Measurements from ENCODE around the gene HSD17B14.
"Not testable (repeated sequence)": the region's sequence is repeated elsewhere in the genome, so short reads cannot be mapped to it uniquely, and the experiment has no call there.

The HSD17B14 gene

DNA sequence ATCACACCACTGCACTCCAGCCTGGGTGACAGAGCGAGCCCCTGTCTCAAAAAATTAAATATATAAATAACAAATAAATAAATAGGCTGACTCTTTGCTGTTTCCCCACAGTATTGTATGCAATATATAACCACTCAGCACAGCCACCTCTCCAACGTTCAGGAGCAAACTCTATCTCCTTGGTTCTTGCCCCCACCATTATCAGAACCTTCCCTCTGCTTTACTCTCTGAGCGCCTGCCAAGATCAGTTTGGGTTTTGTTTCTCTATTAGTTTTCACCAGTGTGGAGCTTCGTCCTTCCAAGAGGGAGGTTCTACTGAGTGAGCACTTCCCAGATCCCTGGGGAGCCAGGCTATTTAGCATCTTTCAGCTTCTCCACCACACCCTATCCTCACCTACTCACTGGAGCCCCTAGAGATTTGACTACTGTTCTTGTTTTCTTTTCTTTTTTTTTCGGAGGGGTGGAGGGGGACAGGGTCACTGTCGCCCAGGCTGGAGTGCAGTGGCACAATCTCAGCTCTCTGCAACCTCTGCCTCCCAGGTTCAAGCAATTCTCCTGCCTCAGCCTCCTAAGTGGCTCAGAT is 68.0 kb downstream of the HSD17B14 start:
- not testable (repeated sequence) for H3K4me3 ChIP-seq (ENCODE audit: low read depth in 1 of 2, low read length in 2 of 2); H3K9me3 ChIP-seq (ENCODE audit: control insufficient read depth in 1 of 2, low read length in 2 of 2); H3K27ac ChIP-seq (ENCODE audit: low read depth, low read length); H3K27me3 ChIP-seq (ENCODE audit: control insufficient read depth in 1 of 2, insufficient read depth in 2 of 2, low read length in 2 of 2); H3K36me3 ChIP-seq (ENCODE audit: control insufficient read depth in 1 of 2, insufficient read depth in 2 of 2, low read length in 2 of 2); H3K4me1 ChIP-seq (ENCODE audit: control insufficient read depth in 1 of 2, insufficient read depth in 2 of 2, low read length in 2 of 2); H3K9ac ChIP-seq (ENCODE audit: low read depth in 1 of 2, low read length in 2 of 2)

DNA sequence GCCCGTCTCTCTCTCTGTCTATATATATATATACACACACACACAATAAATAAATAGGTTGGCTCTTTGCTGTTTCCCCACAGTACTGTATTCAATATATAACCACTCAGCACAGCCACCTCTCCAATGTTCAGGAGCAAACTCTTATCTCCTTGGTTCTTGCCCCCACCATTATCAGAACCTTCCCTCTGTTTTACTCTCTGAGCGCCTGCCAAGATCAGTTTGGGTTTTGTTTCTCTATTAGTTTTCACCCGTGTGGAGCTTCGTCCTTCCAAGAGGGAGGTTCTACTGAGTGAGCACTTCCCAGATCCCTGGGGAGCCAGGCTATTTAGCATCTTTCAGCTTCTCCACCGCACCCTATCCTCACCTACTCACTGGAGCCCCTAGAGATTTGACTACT is 70.5 kb downstream of the HSD17B14 start:
- H3K36me3 ChIP-seq (ENCODE audit: control insufficient read depth in 1 of 2, insufficient read depth in 2 of 2, low read length in 2 of 2); H3K27ac ChIP-seq (ENCODE audit: low read depth, low read length); H3K9me3 ChIP-seq (ENCODE audit: control insufficient read depth in 1 of 2, low read length in 2 of 2); H3K4me3 ChIP-seq (ENCODE audit: low read depth in 1 of 2, low read length in 2 of 2); H3K27me3 ChIP-seq (ENCODE audit: control insufficient read depth in 1 of 2, insufficient read depth in 2 of 2, low read length in 2 of 2); H3K4me1 ChIP-seq (ENCODE audit: control insufficient read depth in 1 of 2, insufficient read depth in 2 of 2, low read length in 2 of 2); H3K9ac ChIP-seq (ENCODE audit: low read depth in 1 of 2, low read length in 2 of 2): not testable (repeated sequence)

Measured in duodenal mucosa (tissue), 2 donors.